Activated CD4-positive, alpha-beta memory T cell treated with anti-CD3 and anti-CD28 coated beads, Interleukin-2, amount 10 ng/mL, durations not matched to agents 7 days and 5 days (primary cell): ENCODE results near the gene HNRNPDL. TPM values are rescaled to one million over a fixed set of nuclear protein-coding genes. Genes with fewer than 3 reads are reported as not detected.

ENCODE experiments used
- CTCF ChIA-PET: fragments of 350-600 bp; sonication (Branson Sonifier 250); formaldehyde crosslinking; loops from one replicate; lab custom pipeline; 2021; ENCODE audit warnings: antibody characterized with exemption, inconsistent platforms; lab: Charles Lee
- POLR2A ChIA-PET: fragments of 350-600 bp; sonication (Branson Sonifier 250); formaldehyde crosslinking; loops from one replicate; lab custom pipeline; 2021; ENCODE audit warnings: antibody characterized with exemption; lab: Charles Lee
- DNase-seq: peaks from one replicate; pipeline ENCODE4 v3.0.0-alpha.2; 2020
- H3K27ac Mint-ChIP-seq: one replicate; pipeline ENCODE4 v1.8.0; 2021; ENCODE audit warnings: mild to moderate bottlenecking, mixed read lengths
- H3K27me3 Mint-ChIP-seq: one replicate; pipeline ENCODE4 v1.8.0; 2021; ENCODE audit warnings: mixed read lengths
- H3K36me3 Mint-ChIP-seq: one replicate; pipeline ENCODE4 v1.8.0; 2021; ENCODE audit warnings: low read depth, mixed read lengths
- H3K4me1 Mint-ChIP-seq: one replicate; pipeline ENCODE4 v1.8.0; 2021; ENCODE audit warnings: mixed read lengths
- H3K4me3 Mint-ChIP-seq: one replicate; pipeline ENCODE4 v1.8.0; 2021; ENCODE audit warnings: mild to moderate bottlenecking, mixed read lengths
- H3K9me3 Mint-ChIP-seq: one replicate; pipeline ENCODE4 v1.8.0; 2021; ENCODE audit warnings: mixed read lengths
- total RNA-seq, 2 experiments: library from RNA; stranded (reverse); gene quantifications; one replicate each; pipeline ENCODE4 v1.2.3, GENCODE V29; 2021

HNRNPDL gene
- total RNA-seq, 2 experiments from 2014 or later: 291 to 295 TPM

DNA sequence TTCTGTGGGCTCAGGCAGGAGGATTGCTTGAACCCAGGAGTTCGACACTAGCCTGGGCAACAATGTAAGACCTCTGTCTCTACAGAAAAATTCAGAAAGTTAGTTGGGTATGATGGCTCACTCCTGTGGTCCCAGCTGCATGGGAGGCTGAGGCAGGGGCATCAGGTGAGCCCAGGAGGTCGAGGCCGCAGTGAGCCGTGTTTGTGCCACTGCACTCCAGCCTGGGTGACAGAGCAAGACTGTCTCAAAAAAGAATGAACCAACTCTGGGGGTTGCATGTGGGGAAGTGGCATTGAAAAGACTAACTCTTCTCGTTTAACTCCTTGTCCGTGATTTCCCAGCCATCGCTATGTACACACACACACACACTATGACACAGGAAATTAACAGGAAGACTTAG lies 27.0 kb upstream of the HNRNPDL start:
- no peaks in the 10 kb centered on the region for H3K27me3 Mint-ChIP-seq
- H3K27ac Mint-ChIP-seq: no peak overlapping the region
- DNase-seq: no peak
- H3K4me3 Mint-ChIP-seq: no peak overlapping the region
- ChIA-PET POLR2A (no interaction called here), CTCF (interaction anchor here (1.0 kb wide), 1 partner anchor 282 kb away, joined by 3 read pairs; no protein-coding TSS in a partner anchor)
- H3K36me3 Mint-ChIP-seq: peaks cover 48% of the 10 kb centered on the region
- H3K4me1 Mint-ChIP-seq: no peaks in the 10 kb centered on the region
- H3K9me3 Mint-ChIP-seq: no peaks in the 10 kb centered on the region

- H3K27me3 Mint-ChIP-seq: no peaks in the 10 kb centered on the region
- H3K27ac Mint-ChIP-seq: no peak overlapping the region
- CTCF ChIA-PET: interaction anchor here (0.7 to 1.6 kb wide), 3 partner anchors 10 to 23 kb away, joined by 3 to 5 read pairs (median 4); no protein-coding TSS in a partner anchor
- DNase-seq: no peak
- H3K9me3 Mint-ChIP-seq: no peaks in the 10 kb centered on the region
- POLR2A ChIA-PET: interaction anchor here (2.2 kb wide), 1 partner anchor 23 kb away, joined by 15 read pairs; the partner anchor contains the start of gene HNRNPDL
- peaks cover 6% of the 10 kb centered on the region for H3K4me1 Mint-ChIP-seq
- peaks cover 64% of the 10 kb centered on the region for H3K36me3 Mint-ChIP-seq
- no peak overlapping the region for H3K4me3 Mint-ChIP-seq
These were observed 21.8 kb upstream of the HNRNPDL start for GRCh38 chr4:82452026-82452425.

DNA sequence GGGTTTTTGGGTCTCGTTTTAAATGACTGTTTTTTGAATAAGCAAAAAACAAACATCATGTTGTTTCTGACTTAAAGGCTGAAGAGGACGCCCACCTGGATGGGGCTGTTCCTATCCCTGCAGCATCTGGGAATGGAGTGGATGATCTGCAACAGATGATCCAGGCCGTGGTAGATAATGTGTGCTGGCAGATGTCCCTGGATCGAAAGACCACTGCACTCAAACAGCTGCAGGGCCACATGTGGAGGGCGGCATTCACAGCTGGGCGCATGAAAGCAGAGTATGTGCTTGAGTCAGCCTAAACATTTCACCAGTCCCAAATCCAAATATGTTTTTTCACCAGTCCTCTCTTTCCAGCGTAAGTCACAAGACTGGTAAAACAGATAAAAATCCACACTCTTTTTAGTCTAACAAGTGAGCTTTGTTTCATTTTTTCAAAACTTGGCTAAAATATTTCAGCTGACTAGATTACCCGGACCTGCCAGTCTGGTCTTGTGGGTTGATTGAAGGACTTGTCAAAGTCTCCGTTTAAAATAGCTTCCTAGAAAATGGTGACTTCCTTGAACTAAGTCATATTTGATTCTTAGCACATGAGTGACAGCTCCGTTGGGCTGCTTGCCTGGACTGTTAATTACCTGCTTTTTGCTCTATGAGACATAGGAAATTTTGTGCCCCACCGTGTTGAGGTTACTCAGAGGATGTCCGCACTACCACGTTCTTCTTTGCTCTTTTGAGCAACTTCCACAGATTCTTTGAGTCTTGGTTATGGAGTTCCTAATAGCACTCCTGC lies 20.9 kb upstream of the HNRNPDL start:
- CTCF ChIA-PET: interaction anchor here (1.5 to 1.6 kb wide), 2 partner anchors 8 to 22 kb away, joined by 3 to 5 read pairs; no protein-coding TSS in a partner anchor
- H3K36me3 Mint-ChIP-seq: peaks cover 57% of the 10 kb centered on the region

DNA sequence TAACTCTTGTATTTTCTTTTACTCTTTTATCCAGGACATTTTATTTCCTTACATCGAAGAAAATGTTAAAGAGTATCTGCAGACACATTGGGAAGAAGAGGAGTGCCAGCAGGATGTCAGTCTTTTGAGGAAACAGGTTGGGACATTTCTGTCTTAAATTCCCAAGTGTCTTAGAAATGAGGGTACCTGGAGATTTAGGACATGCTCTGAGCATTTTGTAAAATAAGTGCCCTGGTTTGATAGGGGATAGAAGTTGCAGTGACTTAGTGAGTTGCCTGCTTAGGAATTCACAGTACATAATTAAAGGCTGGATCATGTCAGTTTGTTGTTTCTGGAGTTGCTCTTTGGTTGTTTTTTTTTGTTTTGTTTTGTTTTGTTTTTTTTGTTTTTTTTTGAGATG lies 17.6 kb upstream of the HNRNPDL start:
- peaks cover 42% of the 10 kb centered on the region for H3K36me3 Mint-ChIP-seq
- H3K9me3 Mint-ChIP-seq: no peaks in the 10 kb centered on the region
- no peaks in the 10 kb centered on the region for H3K27me3 Mint-ChIP-seq
- H3K27ac Mint-ChIP-seq: no peak overlapping the region
- peaks cover 6% of the 10 kb centered on the region for H3K4me1 Mint-ChIP-seq
- no peak overlapping the region for H3K4me3 Mint-ChIP-seq
- ChIA-PET CTCF (no interaction called here), POLR2A (no interaction called here)
- DNase-seq: no peak

More for the DNA sequence above, 20.9 kb upstream of the HNRNPDL start:
- Mint-ChIP-seq H3K9me3 (no peaks in the 10 kb centered on the region), H3K4me3 (no peak overlapping the region), H3K27ac (no peak overlapping the region), H3K27me3 (no peaks in the 10 kb centered on the region), H3K4me1 (peaks cover 6% of the 10 kb centered on the region)
- POLR2A ChIA-PET: interaction anchor here (2.2 kb wide), 1 partner anchor 22 kb away, joined by 15 read pairs; the partner anchor contains the start of gene HNRNPDL
- no peak for DNase-seq

DNA sequence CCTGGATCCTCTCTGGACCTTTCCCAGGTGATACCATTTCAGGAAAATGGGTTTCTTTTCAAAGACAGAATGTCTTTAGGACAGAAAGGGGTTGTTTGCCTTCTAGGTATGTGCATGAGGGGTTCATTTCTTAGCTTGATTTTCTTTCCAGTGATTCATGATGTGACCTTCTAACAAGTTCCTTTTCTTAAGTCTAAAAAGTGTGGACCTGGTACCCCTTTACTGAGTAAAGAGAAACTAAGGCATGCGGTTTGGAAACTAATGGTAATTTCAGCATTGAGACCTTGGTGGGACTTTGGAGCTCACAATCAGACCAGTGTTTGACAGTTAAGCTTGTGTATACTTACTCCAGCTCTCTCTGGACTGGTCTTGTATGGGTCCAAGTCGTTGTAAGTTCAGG lies 8.8 kb upstream of the HNRNPDL start:
- no peaks in the 10 kb centered on the region for H3K9me3 Mint-ChIP-seq
- CTCF ChIA-PET: interaction anchor here (1.0 to 2.2 kb wide), 3 partner anchors 21 to 69 kb away, joined by 3 to 5 read pairs (median 5); no protein-coding TSS in a partner anchor
- no peak for DNase-seq
- H3K4me3 Mint-ChIP-seq: no peak overlapping the region
- POLR2A ChIA-PET: interaction anchor here (0.7 to 1.2 kb wide), 3 partner anchors 10 to 67 kb away, joined by 3 to 5 read pairs (median 4); no protein-coding TSS in a partner anchor
- peaks cover 39% of the 10 kb centered on the region for H3K36me3 Mint-ChIP-seq
- no peak overlapping the region for H3K27ac Mint-ChIP-seq
- no peaks in the 10 kb centered on the region for H3K27me3 Mint-ChIP-seq
- H3K4me1 Mint-ChIP-seq: peaks cover 29% of the 10 kb centered on the region

- H3K27me3 Mint-ChIP-seq: no peaks in the 10 kb centered on the region
- CTCF ChIA-PET: interaction anchor here (2.2 kb wide), 1 partner anchor 23 kb away, joined by 5 read pairs; no protein-coding TSS in a partner anchor
- no peak overlapping the region for H3K27ac Mint-ChIP-seq
- H3K4me3 Mint-ChIP-seq: no peak overlapping the region
- peaks cover 44% of the 10 kb centered on the region for H3K4me1 Mint-ChIP-seq
- H3K9me3 Mint-ChIP-seq: no peaks in the 10 kb centered on the region
- no peak for DNase-seq
- POLR2A ChIA-PET: interaction anchor here (1.2 kb wide), 1 partner anchor 10 kb away, joined by 3 read pairs; no protein-coding TSS in a partner anchor
- H3K36me3 Mint-ChIP-seq: peaks cover 50% of the 10 kb centered on the region
These were observed 7.2 kb upstream of the HNRNPDL start for GRCh38 chr4:82437285-82438005.

DNA sequence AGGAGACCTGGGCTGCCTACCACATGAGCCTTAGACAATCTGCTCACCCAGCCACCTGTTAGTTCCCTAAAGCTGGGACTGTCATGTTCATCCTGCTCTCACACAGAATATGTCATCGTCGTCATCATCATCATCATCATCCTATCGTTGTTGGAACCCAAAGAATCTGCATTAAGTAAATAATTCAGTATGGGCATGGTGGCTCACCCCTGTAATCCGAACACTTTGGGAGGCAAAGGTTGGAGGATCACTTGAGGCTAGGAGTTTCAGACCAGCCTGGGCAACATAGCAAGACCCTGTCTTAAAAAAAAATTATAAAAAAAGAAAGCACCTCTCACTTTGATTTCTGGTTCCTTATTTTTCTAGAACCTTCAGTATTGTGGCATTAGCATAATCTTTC lies 6.5 kb upstream of the HNRNPDL start:
- H3K27ac Mint-ChIP-seq: no peak overlapping the region
- peaks cover 47% of the 10 kb centered on the region for H3K36me3 Mint-ChIP-seq
- no peaks in the 10 kb centered on the region for H3K27me3 Mint-ChIP-seq
- DNase-seq: no peak
- H3K9me3 Mint-ChIP-seq: no peaks in the 10 kb centered on the region
- peaks cover 50% of the 10 kb centered on the region for H3K4me1 Mint-ChIP-seq
- ChIA-PET POLR2A (interaction anchor here (0.7 to 2.1 kb wide), 4 partner anchors 8 to 641 kb away, joined by 3 to 6 read pairs (median 4); no protein-coding TSS in a partner anchor), CTCF (no interaction called here)
- no peak overlapping the region for H3K4me3 Mint-ChIP-seq

DNA sequence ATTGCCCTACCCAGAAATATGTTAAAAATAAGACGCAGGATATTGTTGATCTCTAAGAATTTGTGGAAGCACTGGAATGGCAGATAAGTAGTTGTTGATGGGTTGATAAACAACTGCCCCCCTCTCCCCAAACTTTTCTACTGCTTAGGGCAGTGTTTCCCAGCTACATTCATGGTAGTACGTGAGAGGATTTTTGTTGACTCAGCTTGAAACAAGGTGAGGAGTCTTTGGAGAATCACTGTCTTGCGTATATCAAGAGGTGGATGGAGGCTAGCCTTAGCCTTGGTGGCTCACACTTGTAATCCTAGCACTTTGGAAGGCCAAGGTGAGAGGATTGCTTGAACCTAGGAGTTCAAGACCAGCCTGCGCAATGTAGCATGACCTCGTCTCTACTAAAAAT lies 5.9 kb upstream of the HNRNPDL start:
- Mint-ChIP-seq H3K4me1 (peaks cover 55% of the 10 kb centered on the region), H3K36me3 (peaks cover 44% of the 10 kb centered on the region), H3K27me3 (no peaks in the 10 kb centered on the region), H3K27ac (no peak overlapping the region), H3K9me3 (no peaks in the 10 kb centered on the region), H3K4me3 (no peak overlapping the region)
- no peak for DNase-seq
- POLR2A ChIA-PET: interaction anchor here (1.7 to 2.1 kb wide), 2 partner anchors 9 to 66 kb away, joined by 5 to 6 read pairs; no protein-coding TSS in a partner anchor
- CTCF ChIA-PET: no interaction called here

GRCh38 chr4:82434949-82435348 lies 4.7 kb upstream of the HNRNPDL start:
- H3K27me3 Mint-ChIP-seq: no peaks in the 10 kb centered on the region
- peaks cover 53% of the 10 kb centered on the region for H3K4me1 Mint-ChIP-seq
- no peak for DNase-seq
- ChIA-PET POLR2A (interaction anchor here (1.0 to 2.1 kb wide), 4 partner anchors 8 to 64 kb away, joined by 3 to 6 read pairs (median 4); no protein-coding TSS in a partner anchor), CTCF (interaction anchor here (0.8 kb wide), 1 partner anchor 18 kb away, joined by 3 read pairs; no protein-coding TSS in a partner anchor)
- peaks cover 44% of the 10 kb centered on the region for H3K36me3 Mint-ChIP-seq
- no peak overlapping the region for H3K4me3 Mint-ChIP-seq
- H3K27ac Mint-ChIP-seq: no peak overlapping the region
- no peaks in the 10 kb centered on the region for H3K9me3 Mint-ChIP-seq

- Mint-ChIP-seq H3K36me3 (peaks cover 42% of the 10 kb centered on the region), H3K4me3 (no peak overlapping the region), H3K9me3 (no peaks in the 10 kb centered on the region), H3K4me1 (peaks cover 48% of the 10 kb centered on the region), H3K27me3 (no peaks in the 10 kb centered on the region), H3K27ac (peak overlapping the region; percentile 62)
- DNase-seq: no peak
- POLR2A ChIA-PET: no interaction called here
- CTCF ChIA-PET: no interaction called here
These were observed 3.5 kb upstream of the HNRNPDL start for GRCh38 chr4:82433791-82434190.

DNA sequence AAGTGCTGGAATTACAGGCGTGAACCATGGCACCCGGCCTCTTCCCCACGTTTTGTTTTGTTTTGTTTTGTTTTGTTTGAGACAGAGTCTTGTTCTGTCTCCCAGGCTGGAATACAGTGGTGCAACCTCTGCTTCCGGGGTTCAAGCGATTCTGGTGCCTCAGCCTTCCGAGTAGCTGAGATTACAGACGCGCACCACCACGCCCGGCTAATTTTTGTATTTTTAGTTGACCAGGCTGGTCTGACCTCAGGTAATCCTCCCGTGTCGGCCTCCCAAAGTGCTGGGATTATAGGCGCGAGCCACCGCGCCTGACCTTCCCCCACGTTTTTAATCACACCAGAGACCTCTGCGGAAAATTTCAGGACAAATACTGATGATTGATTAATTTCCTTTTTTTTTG lies 2.3 kb upstream of the HNRNPDL start:
- peak overlapping the region; percentile 37 for H3K4me3 Mint-ChIP-seq
- DNase-seq: no peak
- H3K4me1 Mint-ChIP-seq: peaks cover 54% of the 10 kb centered on the region
- peak overlapping the region; percentile 40 for H3K27ac Mint-ChIP-seq
- ChIA-PET CTCF (interaction anchor here (2.1 to 2.3 kb wide), 2 partner anchors 9 to 467 kb away, joined by 5 to 6 read pairs; partner anchors contain the start of gene THAP9), POLR2A (interaction anchor here (2.2 to 6.9 kb wide), 2 partner anchors 9 to 58 kb away, joined by 5 to 313 read pairs; partner anchors contain the start of gene HNRNPD)
- H3K9me3 Mint-ChIP-seq: no peaks in the 10 kb centered on the region
- H3K36me3 Mint-ChIP-seq: peaks cover 53% of the 10 kb centered on the region
- no peaks in the 10 kb centered on the region for H3K27me3 Mint-ChIP-seq

DNA sequence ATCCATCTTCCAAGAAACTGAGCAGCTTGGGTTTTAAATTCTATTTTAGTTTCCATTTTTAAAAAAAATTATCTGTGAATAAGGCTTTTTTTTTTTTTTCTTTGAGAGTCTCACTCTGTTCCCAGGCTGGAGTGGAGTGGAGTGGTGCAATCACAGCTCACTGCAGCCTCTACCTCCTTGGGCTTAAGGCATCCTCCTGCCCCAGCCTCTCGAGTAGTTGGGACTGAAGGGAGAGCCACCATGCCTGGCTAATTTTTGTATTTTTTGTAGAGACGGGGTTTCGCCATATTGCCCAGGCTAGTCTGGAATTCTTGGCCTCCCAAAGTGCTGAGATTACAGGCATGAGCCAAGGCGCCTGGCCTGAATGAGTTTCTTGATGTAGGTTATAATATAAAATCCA lies 1.6 kb upstream of the HNRNPDL start:
- peak overlapping the region; percentile 98 for H3K4me3 Mint-ChIP-seq
- no peaks in the 10 kb centered on the region for H3K27me3 Mint-ChIP-seq
- H3K4me1 Mint-ChIP-seq: peaks cover 61% of the 10 kb centered on the region
- CTCF ChIA-PET: interaction anchor here (0.8 to 2.3 kb wide), 6 partner anchors 10 to 851 kb away, joined by 3 to 6 read pairs (median 4); partner anchors contain the start of gene THAP9
- POLR2A ChIA-PET: interaction anchor here (1.4 to 6.9 kb wide), 3 partner anchors 10 to 66 kb away, joined by 4 to 313 read pairs (median 5); partner anchors contain the start of gene HNRNPD
- H3K36me3 Mint-ChIP-seq: peaks cover 60% of the 10 kb centered on the region
- no peak for DNase-seq
- H3K27ac Mint-ChIP-seq: peak overlapping the region; percentile 47
- H3K9me3 Mint-ChIP-seq: no peaks in the 10 kb centered on the region
